ENCODE results near the gene NUP214.

DNA sequence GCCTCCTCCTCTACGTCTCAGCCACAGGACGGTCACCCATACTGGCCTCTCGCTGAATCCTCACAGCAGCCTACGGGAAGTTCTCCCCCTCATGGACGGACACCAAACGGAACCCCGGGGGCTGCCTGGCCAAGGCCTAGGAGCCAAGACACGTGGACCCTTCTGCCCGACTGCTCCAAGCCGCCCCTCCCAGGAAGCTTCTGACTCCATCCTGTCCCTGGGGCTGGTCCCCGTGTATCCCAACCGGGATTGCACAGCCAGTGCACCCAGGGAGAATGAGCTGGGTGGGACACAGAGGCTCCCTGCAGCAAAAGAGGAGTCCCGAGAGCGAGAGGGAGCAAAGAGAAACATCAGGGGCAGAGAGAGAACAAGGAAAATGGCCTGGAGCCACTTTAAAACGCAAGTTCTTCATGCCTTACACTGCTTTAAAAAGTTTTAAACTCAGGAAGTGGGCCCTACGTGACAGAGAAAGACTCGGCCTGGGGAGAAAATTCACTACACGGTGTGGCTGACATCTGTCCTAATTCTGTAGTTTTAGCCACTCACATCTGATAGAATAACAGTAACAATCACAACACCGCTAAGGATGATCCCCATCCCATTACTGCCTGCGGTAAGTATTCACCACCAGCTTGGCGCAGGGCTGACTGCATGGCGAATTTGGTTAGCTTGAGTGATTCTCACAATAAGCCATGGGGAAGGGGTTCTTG, 147.9 kb downstream of the NUP214 start:
- TF ChIP-seq, protein P1, sequence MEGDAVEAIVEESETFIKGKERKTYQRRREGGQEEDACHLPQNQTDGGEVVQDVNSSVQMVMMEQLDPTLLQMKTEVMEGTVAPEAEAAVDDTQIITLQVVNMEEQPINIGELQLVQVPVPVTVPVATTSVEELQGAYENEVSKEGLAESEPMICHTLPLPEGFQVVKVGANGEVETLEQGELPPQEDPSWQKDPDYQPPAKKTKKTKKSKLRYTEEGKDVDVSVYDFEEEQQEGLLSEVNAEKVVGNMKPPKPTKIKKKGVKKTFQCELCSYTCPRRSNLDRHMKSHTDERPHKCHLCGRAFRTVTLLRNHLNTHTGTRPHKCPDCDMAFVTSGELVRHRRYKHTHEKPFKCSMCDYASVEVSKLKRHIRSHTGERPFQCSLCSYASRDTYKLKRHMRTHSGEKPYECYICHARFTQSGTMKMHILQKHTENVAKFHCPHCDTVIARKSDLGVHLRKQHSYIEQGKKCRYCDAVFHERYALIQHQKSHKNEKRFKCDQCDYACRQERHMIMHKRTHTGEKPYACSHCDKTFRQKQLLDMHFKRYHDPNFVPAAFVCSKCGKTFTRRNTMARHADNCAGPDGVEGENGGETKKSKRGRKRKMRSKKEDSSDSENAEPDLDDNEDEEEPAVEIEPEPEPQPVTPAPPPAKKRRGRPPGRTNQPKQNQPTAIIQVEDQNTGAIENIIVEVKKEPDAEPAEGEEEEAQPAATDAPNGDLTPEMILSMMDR (tag by site-specific recombination; IDR thresholded peaks at IDR 0.05): no peak
- TF ChIP-seq PBX3 (CRISPR knock-in tag; IDR thresholded peaks at IDR 0.05) (no peak), ZNF146 (tag by site-specific recombination; IDR thresholded peaks at IDR 0.05) (no peak), ZNF785 (tag by site-specific recombination; IDR thresholded peaks at IDR 0.05) (no peak), ZNF24 (tag by site-specific recombination; IDR thresholded peaks at IDR 0.05) (no peak)
